GM10266 (cell line): Measurements from ENCODE around the gene PCGF5.
"Not testable (repeated sequence)": the region's sequence is repeated elsewhere in the genome, so short reads cannot be mapped to it uniquely, and the experiment has no call there.

ENCODE experiments used
- DNase-seq: peaks from one replicate; pipeline ENCODE4 v3.0.0; 2012; ENCODE audit errors: extremely low spot score
- TF ChIP-seq, protein P1 (sequence below): IDR thresholded peaks from 2 replicates; pipeline ENCODE4 v1.5.1; 2012; ENCODE audit warnings: mild to moderate bottlenecking, low read depth; ENCODE audit not compliant: control insufficient read depth, insufficient read depth; ENCODE audit errors: missing control alignments

The PCGF5 gene

DNA sequence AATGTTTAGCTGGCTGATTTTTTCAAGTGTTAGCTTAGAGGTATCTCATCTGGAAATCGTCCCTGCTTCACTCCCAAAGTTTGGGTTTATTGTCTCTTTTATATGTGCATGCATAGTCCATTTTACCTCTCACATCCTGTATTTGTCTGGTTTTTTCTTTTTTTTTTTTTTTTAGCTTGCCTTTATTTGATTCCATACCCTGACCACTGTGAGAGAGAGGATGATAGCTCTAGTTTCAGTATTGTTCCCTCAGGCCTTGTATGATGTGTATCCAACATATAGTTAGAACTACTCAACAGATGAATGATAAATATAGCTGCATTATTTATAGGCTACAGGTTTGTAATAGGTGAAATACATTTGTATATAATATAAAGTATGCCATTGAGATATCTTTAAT, 29.9 kb downstream of the PCGF5 start:
- DNase-seq: no peak
- TF ChIP-seq, protein P1, sequence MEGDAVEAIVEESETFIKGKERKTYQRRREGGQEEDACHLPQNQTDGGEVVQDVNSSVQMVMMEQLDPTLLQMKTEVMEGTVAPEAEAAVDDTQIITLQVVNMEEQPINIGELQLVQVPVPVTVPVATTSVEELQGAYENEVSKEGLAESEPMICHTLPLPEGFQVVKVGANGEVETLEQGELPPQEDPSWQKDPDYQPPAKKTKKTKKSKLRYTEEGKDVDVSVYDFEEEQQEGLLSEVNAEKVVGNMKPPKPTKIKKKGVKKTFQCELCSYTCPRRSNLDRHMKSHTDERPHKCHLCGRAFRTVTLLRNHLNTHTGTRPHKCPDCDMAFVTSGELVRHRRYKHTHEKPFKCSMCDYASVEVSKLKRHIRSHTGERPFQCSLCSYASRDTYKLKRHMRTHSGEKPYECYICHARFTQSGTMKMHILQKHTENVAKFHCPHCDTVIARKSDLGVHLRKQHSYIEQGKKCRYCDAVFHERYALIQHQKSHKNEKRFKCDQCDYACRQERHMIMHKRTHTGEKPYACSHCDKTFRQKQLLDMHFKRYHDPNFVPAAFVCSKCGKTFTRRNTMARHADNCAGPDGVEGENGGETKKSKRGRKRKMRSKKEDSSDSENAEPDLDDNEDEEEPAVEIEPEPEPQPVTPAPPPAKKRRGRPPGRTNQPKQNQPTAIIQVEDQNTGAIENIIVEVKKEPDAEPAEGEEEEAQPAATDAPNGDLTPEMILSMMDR: no peak

DNA sequence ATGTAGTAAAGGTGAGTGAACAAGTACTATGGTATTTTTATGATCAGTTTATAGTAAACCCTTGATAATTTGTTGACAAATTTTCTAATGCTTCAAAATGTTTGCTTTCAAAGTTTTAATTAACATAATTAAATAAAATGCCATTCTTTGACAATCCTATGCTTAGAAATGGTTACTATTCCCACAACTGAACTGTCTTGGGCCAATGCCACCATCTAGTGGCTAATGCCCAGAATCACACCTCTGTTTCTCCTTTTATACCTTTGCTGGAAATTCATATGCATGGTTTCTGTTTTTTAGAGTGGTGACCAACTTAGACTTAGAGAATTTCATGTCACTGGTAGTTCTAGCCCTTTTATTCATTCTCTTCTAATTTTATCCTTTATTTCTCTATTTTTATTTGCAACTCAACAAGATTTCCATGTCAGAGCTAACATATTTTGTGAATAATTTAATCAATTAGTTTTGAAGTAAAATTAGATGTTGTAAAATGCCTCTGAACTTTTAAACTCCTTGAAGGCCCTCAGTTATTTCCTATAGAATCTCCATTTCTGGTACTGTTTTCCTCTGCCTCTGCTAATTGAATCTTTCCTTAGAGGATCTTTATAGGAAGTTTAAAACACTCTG, 31.1 kb downstream of the PCGF5 start:
- DNase-seq: peak; percentile 40
- TF ChIP-seq, protein P1: peak; percentile 83

DNA sequence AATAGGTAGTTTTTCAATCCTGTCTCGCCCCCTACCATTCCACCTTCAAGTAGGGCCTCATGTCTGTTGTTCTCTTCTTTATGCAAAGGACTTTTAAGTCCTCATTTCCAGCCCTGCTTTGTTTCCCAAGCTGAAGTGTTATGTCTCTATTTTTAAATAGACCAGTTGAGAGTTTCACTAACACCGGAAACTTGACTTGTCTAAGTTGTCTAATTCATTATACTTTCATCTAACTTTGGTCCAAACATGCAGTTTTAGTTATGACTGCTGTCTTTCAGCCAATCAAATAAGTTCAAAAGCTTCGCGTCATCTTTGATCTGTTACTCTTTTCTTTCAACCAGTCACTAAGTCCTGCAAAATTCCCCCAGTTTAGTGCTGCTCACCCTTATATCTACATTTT, 32.8 kb downstream of the PCGF5 start:
- TF ChIP-seq, protein P1: no peak
- no peak for DNase-seq

DNA sequence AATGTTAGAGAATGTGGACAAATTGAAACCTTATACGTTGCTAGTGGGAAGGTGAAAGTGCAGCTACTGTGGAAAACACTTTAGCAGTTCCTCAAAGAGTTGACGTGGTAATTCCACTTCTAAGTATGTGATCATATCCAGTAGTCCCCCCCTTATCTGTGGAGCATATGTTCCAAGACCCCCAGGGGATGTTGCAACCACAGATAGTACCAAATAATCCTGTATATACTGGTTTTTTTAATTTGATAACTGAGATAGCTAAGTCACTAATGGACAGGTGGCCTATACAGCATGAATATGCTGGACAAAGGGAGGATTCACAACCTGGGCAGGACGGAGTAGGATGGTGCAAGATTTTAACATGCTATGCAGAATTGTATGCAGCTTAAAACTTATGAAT, 36.8 kb downstream of the PCGF5 start:
- DNase-seq: no peak
- TF ChIP-seq, protein P1: no peak

DNA sequence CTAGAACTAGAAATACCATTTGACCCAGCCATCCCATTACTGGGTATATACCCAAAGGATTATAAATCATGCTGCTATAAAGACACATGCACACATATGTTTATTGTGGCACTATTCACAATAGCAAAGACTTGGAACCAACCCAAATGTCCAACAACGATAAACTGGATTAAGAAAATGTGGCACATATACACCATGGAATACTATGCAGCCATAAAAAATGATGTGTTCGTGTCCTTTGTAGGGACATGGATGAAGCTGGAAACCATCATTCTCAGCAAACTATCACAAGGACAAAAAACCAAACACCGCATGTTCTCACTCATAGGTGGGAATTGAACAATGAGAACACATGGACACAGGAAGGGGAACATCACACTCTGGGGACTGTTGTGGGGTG, 40.0 kb downstream of the PCGF5 start:
- DNase-seq: not testable (repeated sequence)

DNA sequence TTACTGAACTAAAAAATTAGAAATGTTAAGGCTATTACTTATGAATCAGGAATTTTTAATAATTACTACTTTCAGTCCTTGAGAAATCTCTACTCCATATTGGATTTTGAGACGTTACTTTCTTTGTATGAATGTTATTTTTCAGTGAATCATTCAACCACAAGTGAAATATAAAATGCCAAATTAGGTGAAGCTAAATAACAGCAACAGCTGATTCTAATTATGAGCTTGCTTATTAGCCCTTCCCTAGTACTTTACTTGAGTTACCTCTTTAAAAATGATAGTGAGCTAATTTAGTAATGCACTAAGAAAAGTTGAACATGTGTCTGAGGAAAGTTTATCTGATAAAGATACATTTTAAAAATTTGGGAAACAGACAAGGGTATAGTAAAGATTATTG, 51.4 kb downstream of the PCGF5 start:
- TF ChIP-seq, protein P1: no peak
- DNase-seq: no peak

DNA sequence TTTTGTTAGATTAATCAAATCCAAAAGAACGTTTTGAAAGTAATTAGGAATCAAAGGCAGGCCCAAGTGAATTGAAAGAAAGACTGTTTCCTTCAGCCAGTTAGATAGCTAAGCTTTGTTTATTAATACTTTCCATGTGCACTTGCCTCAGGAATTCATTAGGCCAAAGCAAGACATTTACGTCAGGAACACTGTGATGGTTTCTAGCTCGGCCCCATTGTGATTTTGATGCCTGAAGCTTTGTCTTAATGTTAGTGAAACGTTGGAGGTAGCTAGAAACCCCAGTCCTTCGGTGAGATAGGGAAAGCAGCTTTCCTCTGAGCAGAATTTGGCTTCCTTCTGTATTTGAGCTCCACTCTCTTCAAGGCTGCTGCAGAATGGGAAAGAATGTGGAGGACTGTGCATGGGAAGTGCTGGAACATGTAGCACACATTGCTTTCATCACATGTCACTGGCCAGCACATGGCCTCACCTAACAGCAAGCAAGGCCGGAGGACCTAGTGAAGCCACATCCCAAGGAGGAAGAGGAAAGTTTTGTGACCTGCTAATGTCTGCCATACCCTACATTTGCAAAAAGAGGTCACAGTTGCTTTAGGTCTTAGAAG, 64.1 kb downstream of the PCGF5 start:
- no peak for DNase-seq
- TF ChIP-seq, protein P1: no peak
